ENCODE data around the gene FGD5.
A peak's percentile ranks its signal among the peaks of the same experiment; 100 is the strongest.

The FGD5 gene

DNA sequence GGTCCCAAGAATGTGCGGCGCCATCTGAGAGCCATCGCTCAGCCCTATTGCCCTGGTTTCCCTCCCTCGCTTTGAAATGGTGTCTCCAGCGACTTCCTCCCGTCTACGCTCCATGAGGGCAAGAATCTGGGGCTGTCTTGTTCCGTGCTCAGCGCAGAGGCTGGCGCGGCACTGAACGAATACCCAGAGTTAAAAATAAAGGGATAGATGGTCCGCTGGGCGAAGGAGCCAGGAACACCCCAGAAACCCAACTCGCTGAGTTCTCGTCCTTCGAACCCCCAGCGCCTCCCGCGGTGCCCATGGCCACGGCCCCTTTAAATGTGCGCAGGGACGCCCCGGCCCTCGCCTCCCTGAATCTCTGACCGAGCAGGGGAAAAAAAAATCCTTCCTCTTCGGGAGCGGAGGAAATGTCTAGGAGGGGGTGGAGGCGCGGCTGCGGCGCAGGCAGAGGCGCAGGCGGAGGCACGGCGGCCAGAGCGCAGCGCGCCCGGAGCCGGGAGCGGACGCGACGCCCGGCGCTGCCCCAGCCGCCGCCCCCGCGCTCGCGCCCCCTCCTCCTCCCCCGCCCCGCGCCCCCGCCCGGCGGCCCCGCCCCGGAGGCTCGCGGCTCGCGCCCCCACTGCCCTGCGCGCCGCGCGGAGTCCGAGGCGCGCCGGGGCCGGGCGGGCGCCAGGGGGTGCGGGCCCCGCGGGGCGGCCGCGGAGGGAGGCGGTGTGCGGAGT is 8.5 kb upstream of the FGD5 start:
- H3K9ac ChIP-seq (ENCODE audit: low read length), result no peak overlapping the region
- H3K4me1 ChIP-seq (ENCODE audit: control insufficient read depth, low read depth, low read length), result peaks cover 12% of the 10 kb centered on the region
- no peaks in the 10 kb centered on the region for H3K9me3 ChIP-seq (ENCODE audit: control insufficient read depth, low read depth, low read length)
- H3K4me3 ChIP-seq (ENCODE audit: low read length), result peak overlapping the region; percentile 62
- no peak overlapping the region for H3K27ac ChIP-seq (ENCODE audit: low read length)
- no peaks in the 10 kb centered on the region for H3K36me3 ChIP-seq (ENCODE audit: control insufficient read depth, low read depth, low read length)
- H3K27me3 ChIP-seq (ENCODE audit: control insufficient read depth, insufficient read depth, low read length), result peaks cover 61% of the 10 kb centered on the region

DNA sequence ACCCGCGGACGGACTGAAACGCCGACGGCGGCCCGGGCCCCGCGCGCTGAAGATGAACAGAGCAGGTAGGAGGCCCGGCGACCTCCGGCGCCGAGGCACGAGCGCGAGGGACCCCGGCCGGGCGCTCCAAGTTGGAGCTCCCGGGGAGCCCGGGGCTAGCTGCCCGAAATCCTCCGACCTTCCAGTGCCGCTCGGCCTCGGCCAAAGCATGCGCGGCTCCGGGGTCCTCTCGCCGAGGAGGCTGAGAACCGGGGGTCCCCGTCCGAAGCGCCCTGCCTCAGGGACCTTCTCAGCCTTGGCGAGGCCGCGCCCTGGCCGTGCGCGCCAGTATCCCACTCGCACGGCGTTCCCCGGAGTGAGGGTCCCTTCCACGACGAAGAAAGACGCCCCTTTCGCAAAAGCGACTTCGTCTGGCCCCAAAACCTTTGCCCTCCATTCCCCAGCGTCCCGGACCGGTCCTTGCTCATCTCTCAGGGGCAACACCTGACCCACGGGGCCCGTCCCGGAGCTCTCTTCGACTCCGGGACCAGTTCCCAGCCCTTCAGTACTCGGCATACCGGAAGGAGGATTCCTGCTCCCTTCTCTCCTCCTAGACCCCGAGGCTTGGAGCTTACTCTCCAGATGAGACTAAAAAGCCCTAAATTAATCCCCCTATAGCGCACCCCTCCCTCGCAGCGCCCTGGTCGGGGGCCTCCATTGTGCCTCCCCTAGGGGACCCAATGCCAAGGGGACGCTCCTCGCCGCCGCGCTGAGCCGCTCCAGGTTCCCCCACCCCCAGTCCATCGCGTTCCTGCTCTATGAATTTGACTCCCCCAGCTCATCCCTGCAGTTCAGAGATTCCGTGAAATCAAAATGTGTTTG is 7.7 kb upstream of the FGD5 start:
- Histone ChIP-seq H3K9ac (ENCODE audit: low read length) (no peak overlapping the region), H3K9me3 (ENCODE audit: control insufficient read depth, low read depth, low read length) (no peaks in the 10 kb centered on the region), H3K4me3 (ENCODE audit: low read length) (peak overlapping the region; percentile 62), H3K27me3 (ENCODE audit: control insufficient read depth, insufficient read depth, low read length) (peaks cover 61% of the 10 kb centered on the region), H3K27ac (ENCODE audit: low read length) (no peak overlapping the region), H3K4me1 (ENCODE audit: control insufficient read depth, low read depth, low read length) (peaks cover 12% of the 10 kb centered on the region), H3K36me3 (ENCODE audit: control insufficient read depth, low read depth, low read length) (no peaks in the 10 kb centered on the region)

DNA sequence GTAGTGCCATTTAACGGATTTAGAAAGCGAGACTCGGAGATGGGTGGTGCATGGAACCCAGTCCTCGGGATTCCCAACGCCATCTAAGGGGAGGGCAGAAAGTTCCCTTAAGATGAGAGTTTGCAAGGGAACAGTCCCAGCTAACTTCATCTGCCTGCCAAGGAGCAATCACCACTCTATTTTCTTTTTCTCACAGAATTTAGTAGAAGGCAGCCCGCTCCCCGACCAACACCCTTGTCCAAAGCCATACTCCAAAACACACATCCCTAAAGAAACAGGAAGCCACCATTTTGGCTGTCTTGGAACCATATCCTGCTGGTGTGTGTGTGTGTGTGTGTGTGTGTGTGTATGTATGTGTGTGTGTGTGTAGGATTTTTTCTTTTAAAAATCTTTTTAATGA is 7.1 kb upstream of the FGD5 start:
- Histone ChIP-seq H3K9ac (ENCODE audit: low read length) (no peak overlapping the region), H3K27me3 (ENCODE audit: control insufficient read depth, insufficient read depth, low read length) (peaks cover 61% of the 10 kb centered on the region), H3K4me3 (ENCODE audit: low read length) (peak overlapping the region; percentile 62)

DNA sequence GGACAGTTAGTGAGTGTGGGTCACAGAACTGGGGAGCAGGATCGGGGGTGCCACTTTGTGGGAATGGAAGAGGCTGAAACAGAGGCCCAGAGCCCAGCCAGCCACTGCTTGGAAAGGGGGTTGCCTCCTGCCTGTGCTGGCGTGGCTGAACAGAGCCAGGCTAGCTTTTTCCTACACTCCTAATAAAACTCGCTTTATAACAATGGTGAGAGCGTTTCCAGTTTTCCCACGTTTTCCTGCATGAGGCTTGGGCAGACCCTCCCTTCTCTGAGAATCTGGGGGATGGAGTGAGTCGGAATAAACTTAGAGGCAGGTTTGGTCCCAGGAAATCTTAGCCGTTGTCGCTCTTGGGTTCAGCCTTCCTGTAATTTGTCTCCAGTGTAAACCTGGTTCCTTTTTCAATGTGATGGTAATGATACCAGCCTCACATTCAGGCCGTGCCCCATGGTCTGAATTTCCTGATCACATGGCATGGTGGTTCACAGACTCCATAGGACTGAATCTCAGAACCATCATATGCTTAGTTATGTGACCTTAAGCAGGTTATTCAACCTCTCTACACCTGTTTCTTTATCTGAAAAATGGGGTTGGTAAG is 6.5 kb upstream of the FGD5 start:
- peaks cover 60% of the 10 kb centered on the region for H3K27me3 ChIP-seq (ENCODE audit: control insufficient read depth, insufficient read depth, low read length)
- no peak overlapping the region for H3K4me3 ChIP-seq (ENCODE audit: low read length)
- no peaks in the 10 kb centered on the region for H3K9me3 ChIP-seq (ENCODE audit: control insufficient read depth, low read depth, low read length)
- H3K36me3 ChIP-seq (ENCODE audit: control insufficient read depth, low read depth, low read length), result no peaks in the 10 kb centered on the region
- H3K9ac ChIP-seq (ENCODE audit: low read length), result no peak overlapping the region
- H3K4me1 ChIP-seq (ENCODE audit: control insufficient read depth, low read depth, low read length), result peaks cover 12% of the 10 kb centered on the region
- H3K27ac ChIP-seq (ENCODE audit: low read length), result no peak overlapping the region

More for the DNA sequence above, 7.1 kb upstream of the FGD5 start:
- Histone ChIP-seq H3K4me1 (ENCODE audit: control insufficient read depth, low read depth, low read length) (peaks cover 12% of the 10 kb centered on the region), H3K27ac (ENCODE audit: low read length) (no peak overlapping the region), H3K9me3 (ENCODE audit: control insufficient read depth, low read depth, low read length) (no peaks in the 10 kb centered on the region), H3K36me3 (ENCODE audit: control insufficient read depth, low read depth, low read length) (no peaks in the 10 kb centered on the region)

DNA sequence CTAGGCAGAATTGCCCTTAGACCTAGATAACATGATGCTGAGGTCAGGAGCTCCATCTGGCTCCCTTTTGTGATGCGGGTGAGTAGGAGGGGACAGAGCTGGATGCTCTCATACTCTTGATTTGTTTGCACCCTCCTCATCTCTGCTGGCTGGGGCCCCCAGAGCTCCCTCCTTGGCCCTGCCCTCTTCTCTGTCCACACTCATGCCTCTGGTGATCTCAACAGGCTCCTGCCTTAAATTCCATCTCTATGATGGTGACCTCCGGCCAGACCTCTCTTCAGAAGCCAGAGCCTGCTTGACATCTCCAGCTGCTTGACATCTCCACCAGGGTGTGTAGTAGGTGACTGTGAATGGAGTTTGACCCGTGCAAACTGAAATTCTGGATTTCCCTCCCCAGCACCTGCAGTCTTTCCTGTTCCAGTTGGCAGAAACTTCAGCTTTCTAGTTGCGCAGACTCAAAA is 4.3 kb upstream of the FGD5 start:
- peaks cover 39% of the 10 kb centered on the region for H3K27me3 ChIP-seq (ENCODE audit: control insufficient read depth, insufficient read depth, low read length)
- H3K36me3 ChIP-seq (ENCODE audit: control insufficient read depth, low read depth, low read length), result no peaks in the 10 kb centered on the region
- peaks cover 12% of the 10 kb centered on the region for H3K4me1 ChIP-seq (ENCODE audit: control insufficient read depth, low read depth, low read length)
- H3K4me3 ChIP-seq (ENCODE audit: low read length), result no peak overlapping the region
- H3K27ac ChIP-seq (ENCODE audit: low read length), result no peak overlapping the region
- no peak overlapping the region for H3K9ac ChIP-seq (ENCODE audit: low read length)
- no peaks in the 10 kb centered on the region for H3K9me3 ChIP-seq (ENCODE audit: control insufficient read depth, low read depth, low read length)

DNA sequence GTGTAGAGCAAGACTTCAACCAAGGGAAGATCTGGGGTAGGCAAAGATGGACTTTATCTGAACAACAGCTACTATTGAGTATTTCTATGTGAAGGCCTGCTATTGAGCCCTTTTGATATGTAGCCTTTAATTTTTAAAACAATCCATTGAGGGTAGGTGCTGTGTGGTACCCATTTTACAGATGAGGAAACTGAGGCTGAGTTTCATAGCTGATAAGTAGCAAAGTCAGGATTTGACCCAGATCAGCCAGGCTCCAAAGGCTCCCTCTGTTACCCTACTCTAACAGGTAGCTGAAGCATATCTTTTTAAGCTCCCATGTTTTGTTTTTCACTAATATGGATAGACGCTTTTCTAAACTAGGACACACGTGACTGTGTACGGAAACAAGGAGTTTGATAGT is 2.4 kb upstream of the FGD5 start:
- no peak overlapping the region for H3K27ac ChIP-seq (ENCODE audit: low read length)
- no peak overlapping the region for H3K9ac ChIP-seq (ENCODE audit: low read length)
- H3K4me3 ChIP-seq (ENCODE audit: low read length), result no peak overlapping the region
- no peaks in the 10 kb centered on the region for H3K9me3 ChIP-seq (ENCODE audit: control insufficient read depth, low read depth, low read length)
- H3K4me1 ChIP-seq (ENCODE audit: control insufficient read depth, low read depth, low read length), result peaks cover 12% of the 10 kb centered on the region
- H3K36me3 ChIP-seq (ENCODE audit: control insufficient read depth, low read depth, low read length), result no peaks in the 10 kb centered on the region
- peaks cover 23% of the 10 kb centered on the region for H3K27me3 ChIP-seq (ENCODE audit: control insufficient read depth, insufficient read depth, low read length)

DNA sequence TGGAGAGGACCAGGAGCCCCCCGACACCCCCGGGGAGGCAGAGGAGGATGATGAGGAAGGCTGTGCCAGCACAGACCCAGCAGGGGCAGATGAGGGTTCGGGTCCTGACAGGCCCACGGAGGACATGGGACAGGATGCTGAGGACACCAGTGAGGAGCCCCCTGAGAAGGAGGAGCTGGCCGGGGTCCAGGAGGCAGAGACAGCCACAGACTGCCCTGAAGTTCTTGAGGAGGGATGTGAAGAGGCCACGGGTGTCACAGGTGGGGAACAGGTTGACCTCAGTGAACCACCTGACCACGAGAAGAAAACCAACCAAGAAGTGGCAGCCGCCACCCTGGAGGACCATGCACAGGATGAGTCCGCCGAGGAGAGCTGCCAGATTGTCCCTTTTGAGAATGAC is 909 bp downstream of the FGD5 start:
- H3K36me3 ChIP-seq (ENCODE audit: control insufficient read depth, low read depth, low read length), result no peaks in the 10 kb centered on the region
- H3K9ac ChIP-seq (ENCODE audit: low read length), result no peak overlapping the region
- H3K9me3 ChIP-seq (ENCODE audit: control insufficient read depth, low read depth, low read length), result no peaks in the 10 kb centered on the region
- no peak overlapping the region for H3K4me3 ChIP-seq (ENCODE audit: low read length)
- no peaks in the 10 kb centered on the region for H3K27me3 ChIP-seq (ENCODE audit: control insufficient read depth, insufficient read depth, low read length)
- no peak overlapping the region for H3K27ac ChIP-seq (ENCODE audit: low read length)
- H3K4me1 ChIP-seq (ENCODE audit: control insufficient read depth, low read depth, low read length), result peaks cover 13% of the 10 kb centered on the region

DNA sequence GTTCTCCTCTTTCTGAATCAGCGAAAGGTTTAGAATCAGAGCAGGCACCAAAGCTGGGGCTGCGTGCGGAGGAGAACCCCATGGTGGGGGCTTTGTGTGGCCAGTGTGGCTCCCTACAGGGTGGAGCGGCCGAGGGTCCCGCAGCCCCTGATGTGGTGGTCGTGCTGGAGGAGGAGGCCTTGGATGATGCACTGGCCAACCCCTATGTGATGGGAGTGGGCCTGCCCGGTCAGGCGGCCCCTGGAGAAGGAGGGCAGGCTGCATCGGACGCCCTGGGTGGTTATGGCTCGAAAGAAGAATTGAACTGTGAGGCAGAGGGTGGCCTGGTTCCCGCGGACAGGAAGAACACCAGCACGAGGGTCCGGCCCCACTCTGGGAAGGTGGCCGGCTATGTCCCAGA is 1.4 kb downstream of the FGD5 start:
- Histone ChIP-seq H3K27me3 (ENCODE audit: control insufficient read depth, insufficient read depth, low read length) (no peaks in the 10 kb centered on the region), H3K36me3 (ENCODE audit: control insufficient read depth, low read depth, low read length) (no peaks in the 10 kb centered on the region), H3K27ac (ENCODE audit: low read length) (no peak overlapping the region), H3K9ac (ENCODE audit: low read length) (no peak overlapping the region), H3K9me3 (ENCODE audit: control insufficient read depth, low read depth, low read length) (no peaks in the 10 kb centered on the region), H3K4me1 (ENCODE audit: control insufficient read depth, low read depth, low read length) (peaks cover 13% of the 10 kb centered on the region), H3K4me3 (ENCODE audit: low read length) (no peak overlapping the region)

DNA sequence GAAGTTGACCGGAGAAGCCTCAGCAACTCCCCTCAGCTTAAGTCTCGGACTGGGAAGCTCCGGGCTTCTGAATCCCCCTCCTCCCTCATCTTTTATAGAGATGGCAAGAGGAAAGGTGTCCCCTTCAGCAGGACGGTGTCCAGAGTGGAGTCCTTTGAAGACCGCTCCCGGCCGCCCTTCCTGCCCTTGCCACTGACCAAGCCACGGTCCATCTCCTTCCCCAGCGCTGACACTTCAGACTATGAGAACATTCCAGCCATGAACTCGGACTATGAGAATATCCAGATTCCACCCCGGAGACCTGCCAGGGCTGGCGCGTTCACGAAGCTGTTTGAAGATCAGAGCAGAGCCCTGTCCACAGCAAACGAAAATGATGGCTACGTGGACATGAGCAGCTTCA is 2.4 kb downstream of the FGD5 start:
- H3K27ac ChIP-seq (ENCODE audit: low read length), result no peak overlapping the region
- H3K4me3 ChIP-seq (ENCODE audit: low read length), result no peak overlapping the region
- H3K9me3 ChIP-seq (ENCODE audit: control insufficient read depth, low read depth, low read length), result no peaks in the 10 kb centered on the region
- no peak overlapping the region for H3K9ac ChIP-seq (ENCODE audit: low read length)
- no peaks in the 10 kb centered on the region for H3K36me3 ChIP-seq (ENCODE audit: control insufficient read depth, low read depth, low read length)
- no peaks in the 10 kb centered on the region for H3K27me3 ChIP-seq (ENCODE audit: control insufficient read depth, insufficient read depth, low read length)
- peaks cover 13% of the 10 kb centered on the region for H3K4me1 ChIP-seq (ENCODE audit: control insufficient read depth, low read depth, low read length)

DNA sequence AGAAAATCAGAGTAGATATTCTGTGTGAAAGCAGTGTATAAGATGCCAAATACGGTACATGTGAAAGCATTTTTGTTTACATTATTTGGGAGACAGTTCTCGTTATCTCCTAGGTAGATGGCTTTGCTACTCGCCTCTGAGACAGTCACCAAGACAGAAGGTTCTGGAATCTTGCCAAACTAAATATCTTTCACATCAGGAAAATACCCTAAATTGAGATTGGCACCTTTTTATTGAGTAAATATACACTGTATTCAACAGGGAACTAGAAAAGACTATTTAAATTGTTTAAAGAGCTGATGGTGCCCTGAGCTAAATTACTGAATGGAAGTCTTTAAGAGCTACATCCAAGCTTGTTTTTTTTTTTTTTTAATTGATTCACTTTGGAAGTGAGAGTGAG is 3.4 kb downstream of the FGD5 start:
- Histone ChIP-seq H3K27me3 (ENCODE audit: control insufficient read depth, insufficient read depth, low read length) (no peaks in the 10 kb centered on the region), H3K36me3 (ENCODE audit: control insufficient read depth, low read depth, low read length) (no peaks in the 10 kb centered on the region), H3K4me1 (ENCODE audit: control insufficient read depth, low read depth, low read length) (peaks cover 13% of the 10 kb centered on the region), H3K4me3 (ENCODE audit: low read length) (no peak overlapping the region), H3K27ac (ENCODE audit: low read length) (no peak overlapping the region), H3K9ac (ENCODE audit: low read length) (no peak overlapping the region), H3K9me3 (ENCODE audit: control insufficient read depth, low read depth, low read length) (no peaks in the 10 kb centered on the region)

DNA sequence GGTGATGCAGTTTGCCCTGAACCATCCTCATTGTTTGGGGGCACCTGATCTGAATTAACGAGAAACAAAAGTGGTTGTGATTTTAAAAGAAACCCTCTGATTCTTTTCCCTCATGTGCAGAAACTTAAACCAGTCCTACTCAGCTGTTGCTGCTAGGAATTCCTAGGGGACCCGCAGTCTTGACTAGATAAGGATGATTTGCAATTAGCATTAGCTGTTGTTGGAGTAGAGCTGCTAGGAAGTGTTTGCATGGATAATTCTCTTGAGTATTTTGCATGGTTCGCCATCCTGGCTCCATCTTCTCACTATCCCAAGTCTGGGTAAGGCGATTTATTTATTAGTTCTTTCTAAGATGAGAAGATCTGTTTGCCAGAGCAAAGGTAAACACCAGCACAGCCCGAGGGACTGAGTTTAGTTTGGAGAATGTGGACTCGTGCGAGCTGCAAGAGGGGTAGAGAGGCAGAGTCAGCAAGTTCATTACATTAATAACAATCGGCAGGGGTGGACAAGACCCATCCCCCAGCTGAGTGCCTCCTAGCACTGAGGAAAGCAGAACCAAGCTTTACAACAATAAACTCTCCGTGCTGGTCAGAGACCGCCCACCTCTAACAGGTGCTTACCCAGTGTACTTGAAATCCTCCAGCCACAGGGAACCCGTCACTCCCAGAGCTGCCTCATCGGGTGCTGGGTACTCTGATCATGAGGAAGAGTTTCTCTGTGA is 4.1 kb downstream of the FGD5 start:
- no peak overlapping the region for H3K4me3 ChIP-seq (ENCODE audit: low read length)
- H3K27ac ChIP-seq (ENCODE audit: low read length), result no peak overlapping the region

More for the DNA sequence above, 4.1 kb downstream of the FGD5 start:
- Histone ChIP-seq H3K9ac (ENCODE audit: low read length) (no peak overlapping the region), H3K9me3 (ENCODE audit: control insufficient read depth, low read depth, low read length) (no peaks in the 10 kb centered on the region), H3K36me3 (ENCODE audit: control insufficient read depth, low read depth, low read length) (no peaks in the 10 kb centered on the region), H3K27me3 (ENCODE audit: control insufficient read depth, insufficient read depth, low read length) (no peaks in the 10 kb centered on the region), H3K4me1 (ENCODE audit: control insufficient read depth, low read depth, low read length) (peaks cover 17% of the 10 kb centered on the region)

Data from iPS-18a (cell line).